ENCODE results near the gene DNAJC30.
A peak's percentile ranks its signal among the peaks of the same experiment; 100 is the strongest.
"Not testable (repeated sequence)": the region's sequence is repeated elsewhere in the genome, so short reads cannot be mapped to it uniquely, and the experiment has no call there.

DNAJC30 gene

GRCh38 chr7:73681031-73681430, 2.2 kb downstream of the DNAJC30 start:
- no peak for DNase-seq (ENCODE audit: low spot score)

- DNase-seq (ENCODE audit: low spot score): no peak
Measured at GRCh38 chr7:73680501-73680900, 2.8 kb downstream of the DNAJC30 start.

GRCh38 chr7:73679709-73680108, 3.5 kb downstream of the DNAJC30 start:
- no peak for DNase-seq (ENCODE audit: low spot score)

GRCh38 chr7:73678862-73679261, 4.4 kb downstream of the DNAJC30 start:
- no peak for DNase-seq (ENCODE audit: low spot score)

- not testable (repeated sequence) for DNase-seq (ENCODE audit: low spot score)
Measured at GRCh38 chr7:73676062-73676461, 7.2 kb downstream of the DNAJC30 start.

- DNase-seq (ENCODE audit: low spot score): no peak
Measured at GRCh38 chr7:73674468-73675124, 8.7 kb downstream of the DNAJC30 start.

- no peak for DNase-seq (ENCODE audit: low spot score)
Measured at GRCh38 chr7:73671857-73672445, 11.3 kb downstream of the DNAJC30 start.

- no peak for DNase-seq (ENCODE audit: low spot score)
Measured at GRCh38 chr7:73671322-73671661, 12.0 kb downstream of the DNAJC30 start.

GRCh38 chr7:73669858-73670385, 13.3 kb downstream of the DNAJC30 start:
- no peak for DNase-seq (ENCODE audit: low spot score)

GRCh38 chr7:73669288-73669701, 14.0 kb downstream of the DNAJC30 start:
- no peak for DNase-seq (ENCODE audit: low spot score)

GRCh38 chr7:73668886-73669230, 14.4 kb downstream of the DNAJC30 start:
- DNase-seq (ENCODE audit: low spot score): no peak

- DNase-seq (ENCODE audit: low spot score): no peak
Measured at GRCh38 chr7:73668103-73668885, 15.0 kb downstream of the DNAJC30 start.

- DNase-seq (ENCODE audit: low spot score): peak; percentile 92
Measured at GRCh38 chr7:73667344-73668102, 15.7 kb downstream of the DNAJC30 start, which contains the start of gene VPS37D. VPS37D (plus strand) TSS chr7:73667831; CDS start chr7:73667959, 128 bp downstream.

- DNase-seq (ENCODE audit: low spot score): no peak
Measured at GRCh38 chr7:73663033-73663432, 20.2 kb downstream of the DNAJC30 start.

GRCh38 chr7:73660594-73660993, 22.7 kb downstream of the DNAJC30 start:
- not testable (repeated sequence) for DNase-seq (ENCODE audit: low spot score)

- DNase-seq (ENCODE audit: low spot score): no peak
Measured at GRCh38 chr7:73659983-73660382, 23.3 kb downstream of the DNAJC30 start.

GRCh38 chr7:73655309-73655708, 27.9 kb downstream of the DNAJC30 start:
- not testable (repeated sequence) for DNase-seq (ENCODE audit: low spot score)

- DNase-seq (ENCODE audit: low spot score): no peak
Measured at GRCh38 chr7:73652541-73652949, 30.7 kb downstream of the DNAJC30 start.

GRCh38 chr7:73650524-73650923, 32.7 kb downstream of the DNAJC30 start:
- no peak for DNase-seq (ENCODE audit: low spot score)

- no peak for DNase-seq (ENCODE audit: low spot score)
Measured at GRCh38 chr7:73649576-73649975, 33.7 kb downstream of the DNAJC30 start.

- no peak for DNase-seq (ENCODE audit: low spot score)
Measured at GRCh38 chr7:73648593-73649332, 34.5 kb downstream of the DNAJC30 start.

Data from hematopoietic multipotent progenitor cell treated with erythropoietin and hydrocortisone succinate and interleukin-3 and kit ligand, for 15 days (in vitro differentiated cells).